GM19372 (cell line): ENCODE data around the gene PEX14.

Experiments
- ATAC-seq: cut with Tn5 transposase; IDR thresholded peaks from one replicate; pipeline ENCODE4 v1.9.1; 2021; ENCODE audit warnings: mild to moderate bottlenecking, low read depth, moderate library complexity; ENCODE audit not compliant: unreplicated experiment

PEX14 gene

DNA sequence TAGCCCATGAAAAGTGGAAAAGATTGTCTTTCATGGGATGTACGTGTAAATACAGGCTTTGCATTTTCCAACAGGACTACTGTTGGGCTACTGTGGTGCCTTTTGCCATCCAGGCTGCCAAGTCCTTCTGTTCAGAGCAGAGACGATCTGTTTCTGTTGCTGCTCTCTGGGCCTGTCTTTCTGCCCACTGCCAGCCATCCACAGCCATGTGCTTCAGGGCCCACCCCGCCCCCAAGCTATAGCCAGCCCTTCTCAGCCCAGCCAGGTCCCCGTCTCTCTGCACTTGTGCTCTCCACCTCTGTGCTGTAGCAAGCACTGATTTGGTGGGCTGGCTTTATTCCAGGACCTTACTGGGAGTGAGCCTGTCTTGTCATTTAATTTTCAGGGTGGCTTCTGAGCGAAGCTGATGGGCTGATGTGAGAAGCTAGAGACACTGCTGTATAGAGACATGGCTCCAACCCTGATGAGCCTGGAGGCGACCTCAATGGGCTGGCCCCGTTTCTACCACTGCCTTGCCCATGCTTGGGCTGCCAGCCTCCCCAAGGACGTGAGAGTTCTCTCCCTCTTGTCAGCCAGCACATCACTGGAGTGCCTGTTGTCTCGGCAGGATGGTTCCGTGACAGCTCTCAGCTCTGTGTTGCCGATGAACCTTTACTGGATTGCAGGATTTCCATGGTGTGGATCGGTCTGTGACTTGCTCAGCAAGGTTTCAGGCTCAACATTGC lies 137.8 kb downstream of the PEX14 start:
- ATAC-seq, result no peak

DNA sequence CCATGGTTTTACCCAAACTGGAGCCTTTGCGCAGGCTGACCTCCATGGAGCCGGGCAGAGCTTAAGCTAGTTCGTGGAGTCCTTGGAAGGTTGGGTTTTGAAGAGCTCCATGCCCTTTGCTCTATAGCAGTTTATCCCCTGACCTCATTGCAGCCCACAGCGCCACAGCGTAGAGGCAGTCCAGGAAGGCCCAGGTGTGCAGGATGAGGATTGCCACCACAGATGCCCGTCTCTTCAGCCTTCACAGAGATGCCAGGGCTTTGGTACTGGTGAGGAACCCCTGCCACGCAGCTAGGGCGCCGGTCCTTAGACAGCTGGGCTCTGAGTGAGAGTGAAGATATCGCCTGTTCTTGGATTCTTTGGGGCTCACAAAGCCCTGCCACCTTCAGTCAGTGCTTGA lies 138.6 kb downstream of the PEX14 start:
- ATAC-seq, result no peak

DNA sequence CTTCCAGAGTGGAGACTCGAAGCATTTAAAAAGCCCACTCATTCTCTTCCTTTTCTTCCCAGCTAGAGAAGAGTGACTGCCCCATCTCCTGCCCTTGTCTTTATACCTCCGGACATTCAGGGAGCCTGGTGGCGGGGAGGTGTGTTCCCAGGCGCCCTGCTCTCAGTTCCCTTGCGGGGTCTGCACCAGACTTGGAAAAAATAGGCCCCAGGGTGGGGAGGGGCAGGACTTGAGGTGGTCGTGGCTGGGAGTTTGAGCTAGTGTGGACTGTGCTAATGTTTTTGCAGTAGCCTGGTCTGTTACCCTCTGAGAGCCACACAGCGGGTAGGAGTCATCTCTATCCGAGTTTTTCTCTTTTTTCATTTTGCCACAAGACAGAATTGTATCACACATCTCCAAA lies 139.1 kb downstream of the PEX14 start:
- ATAC-seq, result no peak

DNA sequence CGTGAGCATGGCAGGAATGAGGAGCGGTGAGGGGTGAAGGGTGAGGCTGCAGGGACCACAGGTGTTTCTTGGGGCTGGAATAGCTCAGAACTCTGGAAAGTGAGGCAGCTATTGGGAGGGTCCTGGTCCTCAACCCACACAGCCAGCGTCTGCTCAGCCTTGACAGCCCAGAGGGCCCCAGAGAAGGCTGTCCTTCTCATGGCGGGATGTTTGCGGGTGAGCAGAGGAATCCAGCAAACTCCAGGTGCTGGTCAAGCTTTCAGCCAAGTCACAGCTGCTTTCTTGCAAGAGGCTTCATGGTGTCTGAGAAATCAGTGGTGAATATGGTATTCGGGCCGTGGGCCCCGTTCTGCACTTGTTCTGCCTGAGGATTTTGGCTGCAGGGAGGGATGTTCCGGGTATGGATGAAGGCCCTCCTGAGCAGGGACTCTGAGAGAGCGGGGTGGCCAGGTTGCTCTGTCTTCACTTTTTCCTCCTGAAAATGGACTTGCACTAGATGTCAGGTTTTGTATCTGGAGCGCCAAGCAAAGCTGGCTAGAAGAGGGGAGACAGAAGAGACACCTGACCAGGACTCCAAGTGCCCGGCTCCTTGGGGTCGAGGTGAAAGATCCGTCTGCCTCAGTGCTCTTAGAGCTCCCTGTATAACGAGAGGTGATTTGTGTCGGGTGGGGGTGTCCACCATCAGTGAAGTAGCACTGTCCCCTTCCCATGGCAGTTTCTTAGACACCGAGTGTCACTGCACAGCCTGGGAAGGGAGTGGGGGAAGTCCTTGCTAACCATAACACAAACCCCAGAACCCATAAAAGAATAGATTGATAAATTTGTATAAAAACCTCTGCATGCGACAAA lies 139.9 kb downstream of the PEX14 start:
- ATAC-seq, result no peak

DNA sequence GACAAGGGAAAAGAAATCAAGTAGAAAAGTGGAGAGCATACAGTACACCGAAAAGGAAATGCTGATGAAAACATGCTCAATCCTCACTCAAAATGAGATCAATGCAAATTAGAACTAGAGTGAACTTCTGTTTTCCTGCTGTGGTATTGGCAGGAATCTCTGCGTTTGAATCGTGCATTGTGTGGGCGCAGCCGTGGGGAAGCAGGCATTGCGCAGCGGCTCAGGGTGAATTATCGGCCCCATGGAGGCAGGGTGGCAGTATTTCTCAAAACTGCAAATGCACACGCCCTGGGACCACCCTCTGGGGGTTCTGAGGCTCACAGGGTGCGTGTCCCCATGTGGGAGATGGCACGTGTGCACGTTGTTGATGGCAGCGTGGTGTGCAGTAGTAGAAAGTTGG lies 140.6 kb downstream of the PEX14 start:
- ATAC-seq, result no peak

DNA sequence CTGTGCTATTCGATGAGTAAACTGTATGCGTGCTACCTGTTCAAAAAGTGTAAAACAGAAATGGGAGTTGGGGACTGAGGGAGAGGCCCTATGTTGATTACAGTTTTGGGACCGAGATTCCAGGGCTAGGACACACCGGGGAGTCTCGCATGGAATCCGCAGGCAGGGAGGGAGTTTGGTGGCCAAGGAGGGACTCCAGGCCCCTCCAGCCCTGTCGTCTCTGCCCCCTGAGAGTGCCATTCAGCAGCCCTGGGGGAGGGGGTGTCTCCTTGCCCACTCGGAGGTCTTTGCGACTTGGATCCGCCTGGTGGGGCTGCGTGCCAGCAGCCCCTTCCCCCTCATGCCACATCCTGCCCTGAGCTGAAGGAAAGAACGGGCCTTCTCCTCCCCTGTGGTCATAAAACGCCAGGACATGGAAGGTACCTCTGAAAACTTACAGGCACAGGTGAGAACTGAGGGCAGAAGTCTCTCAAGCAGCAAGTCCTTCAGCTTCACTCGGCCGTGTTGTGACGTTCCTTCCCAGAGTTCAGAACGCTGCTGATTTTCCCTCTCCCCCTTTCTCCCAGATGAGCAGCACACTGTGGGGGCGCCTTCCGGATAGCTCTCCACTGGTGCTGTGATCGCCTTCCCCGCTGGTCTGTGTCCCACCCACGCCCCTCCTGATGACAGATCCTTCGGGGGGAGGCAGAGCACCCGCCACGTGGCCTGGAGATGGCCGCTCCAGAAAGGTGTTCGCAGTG lies 141.4 kb downstream of the PEX14 start:
- no peak for ATAC-seq

DNA sequence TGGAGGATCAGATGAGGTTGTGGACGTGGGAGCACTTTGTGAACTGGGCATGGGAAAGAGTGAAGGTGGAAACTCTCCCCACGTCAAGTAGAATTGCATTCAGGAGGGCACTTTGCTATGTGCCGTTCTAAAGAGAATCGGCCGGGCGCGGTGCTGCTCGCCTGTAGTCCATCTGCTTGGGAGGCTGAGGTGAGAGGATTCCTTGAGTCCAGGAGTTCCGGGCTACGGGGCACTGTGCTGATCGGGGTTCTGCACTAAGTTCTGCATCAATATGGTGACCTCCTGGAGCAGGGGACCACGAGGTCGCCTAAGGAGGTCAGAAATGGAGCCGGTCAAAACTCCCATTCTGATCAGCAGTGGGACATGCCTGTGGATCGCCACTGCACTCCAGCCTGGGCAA lies 141.9 kb downstream of the PEX14 start:
- ATAC-seq, result no peak

DNA sequence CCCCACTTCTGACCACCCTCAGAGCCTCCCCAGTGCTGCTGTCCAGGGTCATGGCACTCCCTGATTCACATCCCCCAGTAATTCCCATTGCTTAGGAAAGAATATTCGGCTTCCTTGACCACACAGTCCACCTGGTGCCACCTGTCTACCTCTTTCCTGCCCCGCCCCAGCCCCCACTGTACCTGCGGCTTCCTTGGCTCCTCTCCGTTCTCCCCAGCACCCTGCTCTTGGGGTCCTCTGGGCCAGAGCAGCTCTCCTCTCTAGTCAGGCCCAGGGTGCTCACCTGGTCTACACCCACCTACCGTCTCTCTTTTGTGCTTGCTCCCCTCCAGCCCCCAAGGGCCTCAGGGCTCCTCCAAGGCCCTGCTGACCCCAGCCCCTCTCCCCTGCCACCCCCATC lies 142.6 kb downstream of the PEX14 start:
- no peak for ATAC-seq

DNA sequence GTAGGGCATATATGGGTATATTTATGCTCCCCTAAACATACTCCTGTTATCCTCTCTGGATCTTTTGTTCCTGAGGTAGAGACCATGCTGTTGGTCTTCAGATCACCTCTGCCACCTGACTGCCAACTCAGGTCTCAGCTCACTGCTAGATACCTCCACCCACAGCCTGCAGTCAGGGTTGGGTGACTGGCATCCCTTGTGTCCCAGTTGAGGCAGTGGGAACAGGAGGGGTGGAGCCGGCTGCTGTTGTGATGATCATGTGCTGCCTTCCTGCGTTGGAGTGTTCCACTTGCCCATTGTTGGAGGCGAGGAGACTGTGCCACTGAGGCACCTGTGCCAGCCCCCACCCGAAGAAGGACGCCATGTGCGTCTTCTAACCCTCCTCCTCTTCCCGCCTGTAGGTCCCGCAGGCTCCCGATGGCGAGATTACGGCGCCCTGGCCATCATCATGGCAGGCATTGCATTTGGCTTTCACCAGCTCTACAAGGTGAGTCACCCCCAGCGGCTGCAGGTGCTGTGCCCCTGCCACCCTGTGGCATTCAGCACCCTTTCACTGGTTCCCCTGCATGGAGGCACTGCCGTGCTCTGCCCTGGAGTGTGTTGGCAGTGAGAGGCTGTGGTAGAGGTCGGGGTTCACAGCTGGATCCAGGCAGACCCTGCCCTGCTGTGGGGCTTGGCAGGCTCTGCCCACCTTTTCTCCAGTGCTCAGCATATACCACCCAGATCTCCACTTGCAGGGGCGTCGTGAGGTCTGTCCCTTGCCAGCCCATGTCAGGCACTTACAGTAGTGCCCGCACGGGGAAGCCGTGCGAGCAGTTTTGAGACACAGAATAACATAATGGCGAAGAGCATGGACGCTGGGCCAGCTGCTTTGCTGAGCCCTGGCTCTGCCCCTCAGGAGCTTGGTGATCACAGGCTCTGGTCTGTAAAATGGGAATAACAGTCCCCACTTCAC lies 143.5 kb downstream of the PEX14 start:
- no peak for ATAC-seq

DNA sequence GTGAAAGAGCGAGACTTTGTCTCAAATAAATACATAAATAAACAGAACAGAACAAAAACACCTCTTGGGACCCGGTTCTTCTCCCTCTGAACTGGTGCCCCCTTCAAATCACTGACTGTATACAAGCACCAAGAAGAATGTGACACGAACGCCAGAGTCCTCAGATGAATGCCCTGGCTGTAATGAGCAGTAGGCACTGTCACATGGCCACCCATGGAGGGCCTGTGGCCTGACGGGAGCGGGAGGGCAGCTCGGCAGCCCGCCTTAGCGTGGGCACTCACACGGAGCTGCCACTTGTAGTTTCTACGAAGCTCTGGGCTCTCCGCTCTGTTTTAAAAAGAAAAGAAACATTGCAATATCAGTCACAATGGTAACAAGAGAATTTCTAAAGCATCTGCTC lies 146.0 kb downstream of the PEX14 start:
- no peak for ATAC-seq

DNA sequence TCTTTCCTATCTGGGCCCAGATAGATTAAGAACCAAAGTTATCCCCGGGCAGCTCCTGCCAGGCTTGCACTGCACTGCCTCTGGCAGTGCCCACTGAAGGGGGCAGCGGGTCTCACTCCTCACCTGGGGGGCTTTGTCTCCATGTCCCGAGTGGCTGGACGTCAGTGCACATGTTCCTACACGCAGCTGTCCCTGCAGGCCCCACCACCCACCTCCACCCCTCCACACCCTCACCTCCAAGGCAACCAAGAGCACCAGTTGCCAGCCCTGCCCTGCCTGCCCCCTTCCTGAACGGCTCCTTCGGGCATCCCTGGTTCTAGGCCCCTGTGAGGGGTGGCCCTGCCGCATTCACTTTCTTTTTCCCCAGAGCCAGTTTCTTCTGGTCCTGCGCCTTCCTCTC lies 147.2 kb downstream of the PEX14 start:
- no peak for ATAC-seq

DNA sequence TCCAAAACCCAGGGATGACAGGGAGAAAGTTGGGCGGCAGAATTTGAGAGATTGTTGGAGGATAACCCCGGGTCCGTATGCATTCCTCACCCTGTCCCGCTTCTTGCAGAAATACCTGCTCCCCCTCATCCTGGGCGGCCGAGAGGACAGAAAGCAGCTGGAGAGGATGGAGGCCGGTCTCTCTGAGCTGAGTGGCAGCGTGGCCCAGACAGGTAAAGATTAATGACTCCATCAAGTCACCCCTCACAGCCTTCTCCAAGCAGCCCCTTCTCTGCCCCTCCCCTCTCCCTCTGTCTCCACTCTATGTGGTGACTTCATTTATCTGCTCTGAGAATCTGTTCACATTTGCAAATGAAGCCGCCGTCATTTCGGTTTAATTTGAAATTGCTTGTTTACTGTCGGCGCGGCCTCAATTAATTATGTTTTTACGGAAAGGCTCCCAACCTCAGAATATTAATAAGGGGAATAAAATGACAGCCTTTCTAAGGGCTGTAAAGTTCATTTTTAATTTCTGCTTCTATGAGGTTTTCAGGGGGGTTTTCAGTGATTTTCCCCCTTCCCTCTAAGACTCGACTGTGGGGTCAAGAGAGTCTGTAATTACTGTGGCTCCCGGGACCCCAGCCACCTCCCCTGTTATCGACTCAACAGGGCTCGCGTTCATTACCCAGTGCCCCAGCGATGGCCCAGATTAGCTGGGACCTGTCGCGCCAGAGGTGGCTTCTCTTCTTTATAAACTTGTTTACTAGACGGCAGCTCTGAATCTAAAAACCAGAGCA lies 148.3 kb downstream of the PEX14 start:
- ATAC-seq, result no peak

DNA sequence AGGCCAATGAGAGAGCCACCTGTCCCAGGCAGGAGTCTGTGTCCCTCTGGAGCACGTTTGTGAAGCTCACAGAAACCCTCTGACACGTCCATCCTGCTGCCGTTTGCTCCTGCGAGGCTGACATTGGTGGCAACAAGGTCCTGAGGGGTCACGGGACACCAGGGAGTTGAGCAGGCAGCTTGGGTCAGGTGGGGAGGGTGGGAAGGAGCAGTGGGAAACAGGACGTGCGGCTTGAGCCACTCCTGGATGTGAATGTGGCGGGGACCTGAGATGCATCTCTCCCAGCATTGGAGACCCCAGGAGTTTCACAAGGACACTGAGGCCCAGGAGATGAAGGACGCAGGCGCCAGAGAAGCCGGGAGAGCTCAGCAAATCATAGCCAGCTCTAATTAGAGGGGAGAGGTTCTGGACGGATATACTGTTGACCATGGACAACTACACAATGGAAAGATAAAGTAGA lies 149.0 kb downstream of the PEX14 start:
- ATAC-seq, result no peak

DNA sequence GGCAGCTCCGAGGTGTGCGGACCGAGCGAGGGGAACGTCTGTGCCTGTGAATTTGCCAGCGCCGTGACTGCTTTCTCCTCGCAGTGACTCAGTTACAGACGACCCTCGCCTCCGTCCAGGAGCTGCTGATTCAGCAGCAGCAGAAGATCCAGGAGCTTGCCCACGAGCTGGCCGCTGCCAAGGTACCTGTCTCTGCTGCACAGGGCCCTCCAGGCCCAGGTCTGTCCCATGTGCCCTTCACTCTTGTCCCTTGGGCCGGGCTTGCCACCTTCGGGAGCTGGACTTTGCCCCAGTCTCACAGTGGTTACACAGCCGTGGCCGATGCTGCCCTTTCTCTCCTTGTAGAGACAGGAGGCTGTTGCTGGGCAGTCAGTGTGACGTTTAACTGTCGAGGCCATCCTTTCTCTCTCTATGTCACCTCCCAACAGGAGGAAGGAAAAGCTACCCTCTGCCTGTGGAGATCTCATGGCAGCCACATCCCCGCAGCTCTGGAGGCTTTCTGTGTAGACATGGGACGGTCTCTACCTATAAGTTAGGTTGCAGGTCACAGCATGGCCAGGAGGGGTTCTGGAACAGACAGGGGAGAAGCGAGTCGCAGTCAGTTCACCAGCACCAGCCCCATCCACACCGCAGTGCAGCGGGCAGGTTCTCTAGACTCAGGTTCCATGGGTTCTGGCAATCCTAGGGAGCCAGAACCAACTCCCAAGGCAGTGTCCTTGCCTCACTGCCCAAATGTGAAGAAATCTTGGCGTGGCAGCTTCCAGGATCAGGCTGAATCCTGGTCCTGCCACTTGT lies 149.7 kb downstream of the PEX14 start:
- no peak for ATAC-seq

DNA sequence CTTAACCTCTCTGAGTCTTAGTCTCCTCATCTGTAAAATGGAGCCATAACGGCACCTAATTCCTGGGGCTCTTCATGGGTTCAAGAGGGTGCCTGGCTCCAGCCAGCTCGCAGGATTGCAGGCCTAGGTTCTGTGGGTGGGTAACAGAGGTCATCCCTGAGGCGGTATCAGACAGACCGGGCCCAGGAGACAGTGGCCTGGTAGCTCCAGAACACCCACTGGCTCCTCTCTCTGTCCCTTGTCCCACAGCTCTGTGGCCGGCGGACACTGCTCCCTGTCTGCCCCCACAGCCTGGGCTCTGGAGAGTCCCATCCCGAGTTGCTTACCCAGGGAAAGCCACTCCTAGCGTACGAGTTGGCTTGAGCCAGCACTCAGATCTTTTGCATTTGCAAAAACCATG lies 150.3 kb downstream of the PEX14 start:
- no peak for ATAC-seq

DNA sequence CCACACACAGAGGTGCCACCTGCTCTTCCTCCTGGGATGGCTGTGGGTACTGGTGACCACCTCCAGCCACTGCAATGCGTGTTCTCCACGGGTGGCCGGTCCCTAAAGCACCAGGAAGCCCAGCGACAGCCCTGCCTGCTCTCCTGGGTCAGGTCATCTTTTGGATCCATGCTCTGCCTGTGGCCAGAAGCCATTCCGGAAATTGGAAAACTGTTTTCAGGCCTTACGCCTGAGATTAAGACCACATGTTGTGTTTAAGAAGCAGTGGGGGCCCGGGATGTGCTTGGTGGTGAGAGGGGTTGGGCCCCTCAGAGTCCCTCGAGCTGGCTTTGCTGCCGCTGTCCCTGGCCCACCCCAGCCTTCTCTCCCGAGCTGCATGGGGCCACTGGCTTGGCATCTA lies 150.8 kb downstream of the PEX14 start:
- no peak for ATAC-seq

DNA sequence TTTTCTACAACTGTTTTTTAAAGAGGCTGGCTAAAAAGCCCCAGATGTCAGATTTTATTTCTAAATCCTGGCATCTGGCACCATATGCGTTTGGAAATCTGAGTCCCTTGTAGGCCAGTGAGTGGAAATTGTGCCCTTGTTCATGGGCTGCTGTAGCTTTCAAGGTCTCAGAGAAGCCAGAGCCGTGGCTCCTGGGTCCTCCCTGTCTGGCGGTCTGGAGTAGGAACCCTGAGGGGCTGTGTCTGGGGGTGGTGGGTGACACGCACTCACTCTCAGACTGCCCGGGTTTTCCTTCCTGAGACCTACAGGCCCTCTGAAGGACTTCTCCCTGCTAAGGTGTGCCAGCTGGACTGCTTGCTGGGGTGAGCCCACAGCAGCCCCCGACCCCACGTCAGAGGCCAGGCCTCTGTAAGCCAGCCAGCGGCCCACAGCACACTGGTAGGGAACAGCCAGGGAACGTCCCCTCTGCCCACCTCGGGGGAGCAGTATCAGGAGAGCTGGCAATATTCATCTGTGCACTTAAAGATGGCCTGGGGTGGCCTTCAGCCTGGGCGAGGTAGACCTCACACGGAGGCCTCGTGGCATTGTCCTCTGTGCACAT lies 151.5 kb downstream of the PEX14 start:
- ATAC-seq, result no peak

DNA sequence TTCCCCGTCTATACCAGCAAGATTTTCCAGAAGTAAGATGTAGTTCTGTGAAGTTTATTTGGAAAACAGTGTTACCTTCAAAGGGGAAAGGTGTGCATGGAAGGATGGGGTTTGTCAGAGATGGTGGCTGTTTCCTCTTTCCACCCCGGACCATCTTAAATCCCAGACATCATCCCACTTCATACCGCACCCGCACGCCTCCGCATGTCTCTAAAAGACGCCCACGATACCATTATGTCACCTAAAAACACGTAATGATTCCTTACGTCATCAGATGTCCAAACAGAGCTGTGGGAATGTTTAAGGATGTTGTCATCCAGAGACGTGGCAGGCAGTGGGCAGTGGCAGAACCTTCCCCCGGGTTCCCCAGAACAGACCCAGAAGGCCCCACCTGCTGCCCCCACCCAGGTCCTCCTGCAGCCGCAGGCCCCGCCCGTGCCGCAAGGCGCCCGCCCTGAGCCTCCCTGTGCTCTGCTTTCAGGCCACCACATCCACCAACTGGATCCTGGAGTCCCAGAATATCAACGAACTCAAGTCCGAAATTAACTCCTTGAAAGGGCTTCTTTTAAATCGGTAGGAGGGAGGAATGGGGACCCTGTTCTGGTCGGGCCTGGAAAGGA lies 152.2 kb downstream of the PEX14 start:
- no peak for ATAC-seq
